Measurements from ENCODE around the gene ACTR10.

DNA sequence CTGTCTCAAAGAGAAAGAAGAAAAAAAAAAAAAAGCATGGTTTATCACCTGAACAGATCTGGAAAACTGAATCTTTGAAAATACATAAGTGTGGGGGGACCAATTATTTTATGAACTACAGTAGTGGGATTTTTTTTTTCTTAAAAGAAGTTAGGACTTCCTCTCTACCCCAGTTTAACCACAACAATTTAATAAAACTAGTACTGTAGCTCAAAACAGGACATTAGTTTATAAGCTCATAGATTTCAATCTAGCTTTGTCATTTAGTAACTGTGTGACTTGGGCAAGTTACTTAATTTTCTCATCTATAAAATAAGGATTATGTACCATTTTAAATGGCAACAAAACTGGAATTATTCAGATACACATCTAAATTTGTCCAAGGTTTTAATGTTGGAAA is 74.9 kb downstream of the ACTR10 start:
- TF ChIP-seq ZNF311 (tag by site-specific recombination; IDR thresholded peaks at IDR 0.05; ENCODE audit: borderline replicate concordance) (no peak), YY1 (tag by site-specific recombination; IDR thresholded peaks at IDR 0.05) (no peak)
- TF ChIP-seq, protein P1, sequence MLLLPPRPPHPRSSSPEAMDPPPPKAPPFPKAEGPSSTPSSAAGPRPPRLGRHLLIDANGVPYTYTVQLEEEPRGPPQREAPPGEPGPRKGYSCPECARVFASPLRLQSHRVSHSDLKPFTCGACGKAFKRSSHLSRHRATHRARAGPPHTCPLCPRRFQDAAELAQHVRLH (tag by site-specific recombination; IDR thresholded peaks at IDR 0.05), result no peak
- TF ChIP-seq, protein P2, sequence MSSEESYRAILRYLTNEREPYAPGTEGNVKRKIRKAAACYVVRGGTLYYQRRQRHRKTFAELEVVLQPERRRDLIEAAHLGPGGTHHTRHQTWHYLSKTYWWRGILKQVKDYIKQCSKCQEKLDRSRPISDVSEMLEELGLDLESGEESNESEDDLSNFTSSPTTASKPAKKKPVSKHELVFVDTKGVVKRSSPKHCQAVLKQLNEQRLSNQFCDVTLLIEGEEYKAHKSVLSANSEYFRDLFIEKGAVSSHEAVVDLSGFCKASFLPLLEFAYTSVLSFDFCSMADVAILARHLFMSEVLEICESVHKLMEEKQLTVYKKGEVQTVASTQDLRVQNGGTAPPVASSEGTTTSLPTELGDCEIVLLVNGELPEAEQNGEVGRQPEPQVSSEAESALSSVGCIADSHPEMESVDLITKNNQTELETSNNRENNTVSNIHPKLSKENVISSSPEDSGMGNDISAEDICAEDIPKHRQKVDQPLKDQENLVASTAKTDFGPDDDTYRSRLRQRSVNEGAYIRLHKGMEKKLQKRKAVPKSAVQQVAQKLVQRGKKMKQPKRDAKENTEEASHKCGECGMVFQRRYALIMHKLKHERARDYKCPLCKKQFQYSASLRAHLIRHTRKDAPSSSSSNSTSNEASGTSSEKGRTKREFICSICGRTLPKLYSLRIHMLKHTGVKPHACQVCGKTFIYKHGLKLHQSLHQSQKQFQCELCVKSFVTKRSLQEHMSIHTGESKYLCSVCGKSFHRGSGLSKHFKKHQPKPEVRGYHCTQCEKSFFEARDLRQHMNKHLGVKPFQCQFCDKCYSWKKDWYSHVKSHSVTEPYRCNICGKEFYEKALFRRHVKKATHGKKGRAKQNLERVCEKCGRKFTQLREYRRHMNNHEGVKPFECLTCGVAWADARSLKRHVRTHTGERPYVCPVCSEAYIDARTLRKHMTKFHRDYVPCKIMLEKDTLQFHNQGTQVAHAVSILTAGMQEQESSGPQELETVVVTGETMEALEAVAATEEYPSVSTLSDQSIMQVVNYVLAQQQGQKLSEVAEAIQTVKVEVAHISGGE (tag by site-specific recombination; conservative IDR thresholded peaks at IDR 0.05; ENCODE audit: low read depth), result no peak
